Measurements from ENCODE around the gene MTX1.
"Not testable (repeated sequence)": the region's sequence is repeated elsewhere in the genome, so short reads cannot be mapped to it uniquely, and the experiment has no call there.

MTX1 gene, protein sequence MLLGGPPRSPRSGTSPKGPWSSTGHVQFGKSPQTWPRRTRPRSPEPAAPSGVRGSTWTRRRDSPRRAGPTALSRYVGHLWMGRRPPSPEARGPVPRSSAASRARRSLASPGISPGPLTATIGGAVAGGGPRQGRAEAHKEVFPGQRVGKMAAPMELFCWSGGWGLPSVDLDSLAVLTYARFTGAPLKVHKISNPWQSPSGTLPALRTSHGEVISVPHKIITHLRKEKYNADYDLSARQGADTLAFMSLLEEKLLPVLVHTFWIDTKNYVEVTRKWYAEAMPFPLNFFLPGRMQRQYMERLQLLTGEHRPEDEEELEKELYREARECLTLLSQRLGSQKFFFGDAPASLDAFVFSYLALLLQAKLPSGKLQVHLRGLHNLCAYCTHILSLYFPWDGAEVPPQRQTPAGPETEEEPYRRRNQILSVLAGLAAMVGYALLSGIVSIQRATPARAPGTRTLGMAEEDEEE

GRCh38 chr1:155208541-155209311 lies at the start of gene MTX1:
Gene MTX1 (plus strand): TSS chr1:155208695. CDS start chr1:155208805, 110 bp downstream.
- Histone ChIP-seq H3K9me3 (ENCODE audit: control insufficient read depth in 1 of 2, low read length in 2 of 2) (no peaks in the 10 kb centered on the region), H3K36me3 (ENCODE audit: control insufficient read depth in 1 of 2, insufficient read depth in 2 of 2, low read length in 2 of 2) (peaks cover 0 to 17% of the 10 kb centered on the region in 2 donors), H3K4me3 (ENCODE audit: low read depth in 1 of 2, low read length in 2 of 2) (peak within 1 kb of the TSS; percentile 92 to 99), H3K27me3 (ENCODE audit: low read depth, low read length) (no peaks in the 10 kb centered on the region), H3K4me1 (ENCODE audit: control insufficient read depth in 1 of 2, insufficient read depth in 2 of 2, low read length in 2 of 2) (peaks cover 14 to 37% of the 10 kb centered on the region in 2 donors), H3K27ac (ENCODE audit: low read length) (peak within 1 kb of the TSS; percentile 97)

GRCh38 chr1:155158991-155159390 lies 49.5 kb upstream of the MTX1 start:
- Histone ChIP-seq H3K27ac (ENCODE audit: low read length) (no peak overlapping the region), H3K27me3 (ENCODE audit: low read depth, low read length) (no peaks in the 10 kb centered on the region), H3K4me1 (ENCODE audit: control insufficient read depth in 1 of 2, insufficient read depth in 2 of 2, low read length in 2 of 2) (no peaks in the 10 kb centered on the region), H3K9me3 (ENCODE audit: control insufficient read depth in 1 of 2, low read length in 2 of 2) (no peaks in the 10 kb centered on the region), H3K4me3 (ENCODE audit: low read depth in 1 of 2, low read length in 2 of 2) (no peak overlapping the region), H3K36me3 (ENCODE audit: control insufficient read depth in 1 of 2, insufficient read depth in 2 of 2, low read length in 2 of 2) (no peaks in the 10 kb centered on the region)

DNA sequence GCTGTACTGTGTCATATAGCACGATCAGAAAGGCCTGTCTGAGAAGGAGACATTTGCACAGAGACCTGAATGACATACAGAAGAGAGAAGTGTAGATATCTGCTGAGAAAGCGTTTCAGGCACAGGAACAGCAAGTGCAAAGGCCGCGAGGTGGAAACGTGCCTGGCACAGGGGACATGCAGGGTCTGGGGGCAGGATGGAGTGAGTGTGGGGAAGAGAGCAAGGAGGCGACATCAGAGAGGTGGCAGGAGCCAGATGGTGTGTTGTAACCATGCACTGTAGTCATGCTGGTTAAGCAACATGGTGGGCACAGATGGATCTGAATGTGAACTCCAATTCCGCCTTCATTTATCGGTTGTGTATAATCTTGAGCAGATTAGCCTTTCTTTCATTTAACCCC lies 48.4 kb upstream of the MTX1 start:
- Histone ChIP-seq H3K9me3 (ENCODE audit: control insufficient read depth in 1 of 2, low read length in 2 of 2) (no peaks in the 10 kb centered on the region), H3K4me1 (ENCODE audit: control insufficient read depth in 1 of 2, insufficient read depth in 2 of 2, low read length in 2 of 2) (no peaks in the 10 kb centered on the region), H3K27ac (ENCODE audit: low read length) (no peak overlapping the region), H3K4me3 (ENCODE audit: low read depth in 1 of 2, low read length in 2 of 2) (no peak overlapping the region), H3K36me3 (ENCODE audit: control insufficient read depth in 1 of 2, insufficient read depth in 2 of 2, low read length in 2 of 2) (no peaks in the 10 kb centered on the region), H3K27me3 (ENCODE audit: low read depth, low read length) (no peaks in the 10 kb centered on the region)

- H3K27me3 ChIP-seq (ENCODE audit: low read depth, low read length); H3K4me3 ChIP-seq (ENCODE audit: low read depth in 1 of 2, low read length in 2 of 2); H3K27ac ChIP-seq (ENCODE audit: low read length); H3K36me3 ChIP-seq (ENCODE audit: control insufficient read depth in 1 of 2, insufficient read depth in 2 of 2, low read length in 2 of 2); H3K9me3 ChIP-seq (ENCODE audit: control insufficient read depth in 1 of 2, low read length in 2 of 2); H3K4me1 ChIP-seq (ENCODE audit: control insufficient read depth in 1 of 2, insufficient read depth in 2 of 2, low read length in 2 of 2): not testable (repeated sequence)
Observed at GRCh38 chr1:155162631-155163030, 45.9 kb upstream of the MTX1 start.

GRCh38 chr1:155163785-155164184 lies 44.7 kb upstream of the MTX1 start:
- not testable (repeated sequence) for H3K27me3 ChIP-seq (ENCODE audit: low read depth, low read length); H3K36me3 ChIP-seq (ENCODE audit: control insufficient read depth in 1 of 2, insufficient read depth in 2 of 2, low read length in 2 of 2); H3K4me3 ChIP-seq (ENCODE audit: low read depth in 1 of 2, low read length in 2 of 2); H3K27ac ChIP-seq (ENCODE audit: low read length); H3K9me3 ChIP-seq (ENCODE audit: control insufficient read depth in 1 of 2, low read length in 2 of 2)
- peaks cover 5 to 15% of the 10 kb centered on the region in 2 donors for H3K4me1 ChIP-seq (ENCODE audit: control insufficient read depth in 1 of 2, insufficient read depth in 2 of 2, low read length in 2 of 2)

- Histone ChIP-seq H3K4me1 (ENCODE audit: control insufficient read depth in 1 of 2, insufficient read depth in 2 of 2, low read length in 2 of 2) (peaks cover 5 to 15% of the 10 kb centered on the region in 2 donors), H3K36me3 (ENCODE audit: control insufficient read depth in 1 of 2, insufficient read depth in 2 of 2, low read length in 2 of 2) (peaks cover 10 to 12% of the 10 kb centered on the region in 2 donors)
- not testable (repeated sequence) for H3K4me3 ChIP-seq (ENCODE audit: low read depth in 1 of 2, low read length in 2 of 2); H3K27me3 ChIP-seq (ENCODE audit: low read depth, low read length); H3K27ac ChIP-seq (ENCODE audit: low read length); H3K9me3 ChIP-seq (ENCODE audit: control insufficient read depth in 1 of 2, low read length in 2 of 2)
Observed at GRCh38 chr1:155164625-155165024, 43.9 kb upstream of the MTX1 start.

DNA sequence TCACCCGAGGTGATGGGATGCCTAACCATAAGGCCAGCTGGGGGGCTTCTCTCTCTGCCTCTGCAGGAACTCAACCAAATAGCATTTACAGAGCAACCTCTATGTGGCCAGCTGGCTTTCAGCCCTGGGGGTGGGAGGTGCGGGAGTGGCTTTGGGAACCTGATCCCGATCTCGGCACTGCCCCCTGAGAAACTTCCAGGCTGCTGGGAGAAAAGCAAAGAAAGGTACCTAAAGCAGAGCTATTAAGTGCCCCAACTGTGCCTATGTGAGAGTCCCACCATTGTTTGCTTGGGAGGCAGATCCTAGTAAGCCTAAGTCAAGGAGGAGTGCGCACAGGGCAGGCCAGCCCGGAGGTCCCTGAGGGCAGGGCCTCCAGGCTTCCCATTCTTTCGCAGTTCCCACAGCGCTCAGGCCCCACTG lies 42.4 kb upstream of the MTX1 start:
- Histone ChIP-seq H3K27ac (ENCODE audit: low read length) (no peak overlapping the region), H3K9me3 (ENCODE audit: control insufficient read depth in 1 of 2, low read length in 2 of 2) (no peaks in the 10 kb centered on the region), H3K4me1 (ENCODE audit: control insufficient read depth in 1 of 2, insufficient read depth in 2 of 2, low read length in 2 of 2) (peaks cover 5 to 15% of the 10 kb centered on the region in 2 donors), H3K27me3 (ENCODE audit: low read depth, low read length) (no peaks in the 10 kb centered on the region), H3K36me3 (ENCODE audit: control insufficient read depth in 1 of 2, insufficient read depth in 2 of 2, low read length in 2 of 2) (peaks cover 17 to 24% of the 10 kb centered on the region in 2 donors), H3K4me3 (ENCODE audit: low read depth in 1 of 2, low read length in 2 of 2) (no peak overlapping the region)

DNA sequence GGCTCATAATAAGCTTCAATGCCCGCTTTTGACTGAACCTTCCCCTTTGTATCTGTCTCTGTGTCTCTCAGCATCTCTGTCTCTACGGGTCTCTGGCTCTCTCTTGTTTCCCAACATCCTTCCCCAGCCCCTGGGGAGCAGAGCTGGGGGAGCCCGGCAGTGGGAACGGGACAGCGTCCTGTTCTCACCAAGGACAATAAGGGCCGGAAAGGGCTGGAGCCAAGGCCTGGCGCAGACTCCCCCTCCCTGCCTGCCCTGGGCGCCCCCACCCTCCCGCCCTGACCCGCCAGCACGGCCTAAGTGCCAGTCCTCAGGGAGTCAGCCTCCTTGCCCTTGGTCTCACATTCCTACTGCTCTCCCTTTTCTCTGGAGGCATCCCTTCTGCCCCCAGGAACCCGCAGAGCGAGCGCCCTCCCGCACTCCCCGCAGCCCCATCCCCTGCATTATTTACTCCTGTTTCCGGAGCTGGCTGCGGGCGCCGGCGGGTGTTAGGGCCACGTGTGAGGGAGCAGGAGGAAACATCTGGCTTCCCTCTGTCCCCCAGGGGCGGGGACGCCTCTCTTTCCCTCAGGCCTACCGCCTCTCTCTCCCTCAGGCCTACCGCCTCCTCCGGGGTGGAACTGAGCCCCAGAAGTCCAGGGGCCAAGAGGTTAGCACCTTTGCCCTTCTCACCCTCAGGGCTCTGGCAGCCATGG lies 41.9 kb upstream of the MTX1 start:
- no peak overlapping the region for H3K27ac ChIP-seq (ENCODE audit: low read length)
- no peaks in the 10 kb centered on the region for H3K9me3 ChIP-seq (ENCODE audit: control insufficient read depth in 1 of 2, low read length in 2 of 2)
- H3K4me1 ChIP-seq (ENCODE audit: control insufficient read depth in 1 of 2, insufficient read depth in 2 of 2, low read length in 2 of 2) = peaks cover 5 to 16% of the 10 kb centered on the region in 2 donors

GRCh38 chr1:155167166-155168104 lies 41.1 kb upstream of the MTX1 start:
- peaks cover 5 to 24% of the 10 kb centered on the region in 2 donors for H3K4me1 ChIP-seq (ENCODE audit: control insufficient read depth in 1 of 2, insufficient read depth in 2 of 2, low read length in 2 of 2)
- H3K27me3 ChIP-seq (ENCODE audit: low read depth, low read length) = no peaks in the 10 kb centered on the region
- H3K4me3 ChIP-seq (ENCODE audit: low read depth in 1 of 2, low read length in 2 of 2) = peak overlapping the region; percentile 31 to 40
- H3K36me3 ChIP-seq (ENCODE audit: control insufficient read depth in 1 of 2, insufficient read depth in 2 of 2, low read length in 2 of 2) = peaks cover 17 to 26% of the 10 kb centered on the region in 2 donors
- H3K9me3 ChIP-seq (ENCODE audit: control insufficient read depth in 1 of 2, low read length in 2 of 2) = no peaks in the 10 kb centered on the region
- H3K27ac ChIP-seq (ENCODE audit: low read length) = no peak overlapping the region

More for the DNA sequence above, 41.9 kb upstream of the MTX1 start:
- Histone ChIP-seq H3K4me3 (ENCODE audit: low read depth in 1 of 2, low read length in 2 of 2) (peak overlapping the region in 1 of 2 donors; percentile 40), H3K36me3 (ENCODE audit: control insufficient read depth in 1 of 2, insufficient read depth in 2 of 2, low read length in 2 of 2) (peaks cover 17 to 26% of the 10 kb centered on the region in 2 donors), H3K27me3 (ENCODE audit: low read depth, low read length) (no peaks in the 10 kb centered on the region)

DNA sequence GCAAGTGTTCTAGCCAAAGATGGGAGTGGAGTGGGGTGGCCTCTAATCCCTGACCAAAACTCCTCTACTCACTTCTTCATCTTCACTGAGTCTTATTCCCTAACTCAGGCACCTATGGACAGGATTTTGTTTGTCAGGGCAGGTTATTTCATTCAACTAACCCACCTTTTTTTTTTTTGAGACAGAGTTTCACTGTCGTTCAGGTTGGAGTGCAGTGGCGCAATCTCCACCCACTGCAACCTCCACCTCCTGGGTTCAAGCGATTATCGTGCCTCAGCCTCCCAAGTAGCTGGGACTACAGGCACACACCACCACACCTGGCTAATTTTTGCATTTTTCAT lies 40.4 kb upstream of the MTX1 start:
- H3K36me3 ChIP-seq (ENCODE audit: control insufficient read depth in 1 of 2, insufficient read depth in 2 of 2, low read length in 2 of 2) = peaks cover 17 to 26% of the 10 kb centered on the region in 2 donors
- H3K27me3 ChIP-seq (ENCODE audit: low read depth, low read length); H3K27ac ChIP-seq (ENCODE audit: low read length); H3K9me3 ChIP-seq (ENCODE audit: control insufficient read depth in 1 of 2, low read length in 2 of 2); H3K4me3 ChIP-seq (ENCODE audit: low read depth in 1 of 2, low read length in 2 of 2): not testable (repeated sequence)
- H3K4me1 ChIP-seq (ENCODE audit: control insufficient read depth in 1 of 2, insufficient read depth in 2 of 2, low read length in 2 of 2) = peaks cover 5 to 27% of the 10 kb centered on the region in 2 donors

Data from muscle layer of duodenum (tissue), 2 donors.